ENCODE data around the gene RNFT2. TPM values are rescaled to one million over a fixed set of nuclear protein-coding genes. Genes with fewer than 3 reads are reported as not detected.

The RNFT2 gene
- total RNA-seq, 6 experiments from 2014 or later = 0.09 to 2.1 (median 0.75) TPM

DNA sequence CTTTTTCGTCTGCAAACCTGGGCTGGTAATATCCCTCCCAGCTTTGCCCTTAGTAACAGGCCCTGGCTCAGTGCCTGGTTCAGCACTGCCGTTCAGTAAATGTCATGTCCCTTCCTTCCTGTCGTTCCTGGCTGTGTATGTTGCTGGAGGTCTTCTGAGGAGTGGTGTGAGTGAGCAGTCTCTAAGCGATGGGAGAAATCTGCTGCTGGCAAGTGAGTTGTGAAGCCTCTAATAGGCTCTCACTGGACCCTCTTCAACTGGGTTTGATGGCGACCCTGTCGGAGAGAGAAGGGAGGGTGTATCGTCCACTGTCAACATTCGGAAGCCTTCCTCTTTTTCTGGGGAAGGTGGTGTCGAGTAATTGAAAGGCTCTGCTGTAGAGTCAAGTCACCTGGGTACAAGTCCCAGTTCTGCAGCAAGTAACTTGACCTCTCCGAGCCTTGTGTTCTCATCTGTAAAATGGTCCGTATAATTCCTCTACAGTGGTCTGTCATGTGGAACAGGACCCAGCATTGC, 80.3 kb downstream of the RNFT2 start:
- Histone ChIP-seq H3K9me3 (no peaks in the 10 kb centered on the region), H3K4me3 (peak overlapping the region in 2 of 3 donors; percentile 55 to 76), H3K4me1 (peaks cover 0 to 6% (median 2%) of the 10 kb centered on the region in 4 donors), H3K27me3 (no peaks in the 10 kb centered on the region), H3K36me3 (no peaks in the 10 kb centered on the region), H3K27ac (peak overlapping the region; percentile 55 to 90 (median 83))
- ATAC-seq = peak; percentile 30 to 54 (median 46)
- WGBS (ENCODE audit: insufficient coverage, low coverage, low lambda C conversion rate, missing lambda C conversion rate) = 17% methylated on average over 8 of the region's 11 CpGs
- TF ChIP-seq, protein P1, sequence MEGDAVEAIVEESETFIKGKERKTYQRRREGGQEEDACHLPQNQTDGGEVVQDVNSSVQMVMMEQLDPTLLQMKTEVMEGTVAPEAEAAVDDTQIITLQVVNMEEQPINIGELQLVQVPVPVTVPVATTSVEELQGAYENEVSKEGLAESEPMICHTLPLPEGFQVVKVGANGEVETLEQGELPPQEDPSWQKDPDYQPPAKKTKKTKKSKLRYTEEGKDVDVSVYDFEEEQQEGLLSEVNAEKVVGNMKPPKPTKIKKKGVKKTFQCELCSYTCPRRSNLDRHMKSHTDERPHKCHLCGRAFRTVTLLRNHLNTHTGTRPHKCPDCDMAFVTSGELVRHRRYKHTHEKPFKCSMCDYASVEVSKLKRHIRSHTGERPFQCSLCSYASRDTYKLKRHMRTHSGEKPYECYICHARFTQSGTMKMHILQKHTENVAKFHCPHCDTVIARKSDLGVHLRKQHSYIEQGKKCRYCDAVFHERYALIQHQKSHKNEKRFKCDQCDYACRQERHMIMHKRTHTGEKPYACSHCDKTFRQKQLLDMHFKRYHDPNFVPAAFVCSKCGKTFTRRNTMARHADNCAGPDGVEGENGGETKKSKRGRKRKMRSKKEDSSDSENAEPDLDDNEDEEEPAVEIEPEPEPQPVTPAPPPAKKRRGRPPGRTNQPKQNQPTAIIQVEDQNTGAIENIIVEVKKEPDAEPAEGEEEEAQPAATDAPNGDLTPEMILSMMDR (IDR thresholded peaks at IDR 0.05) = no peak
- no peak for TF ChIP-seq POLR2A (IDR thresholded peaks at IDR 0.05)
- intact Hi-C loops (cut with DNase I) = no loop called here
- peak in 2 of 3 donors; percentile 55 to 62 for DNase-seq

DNA sequence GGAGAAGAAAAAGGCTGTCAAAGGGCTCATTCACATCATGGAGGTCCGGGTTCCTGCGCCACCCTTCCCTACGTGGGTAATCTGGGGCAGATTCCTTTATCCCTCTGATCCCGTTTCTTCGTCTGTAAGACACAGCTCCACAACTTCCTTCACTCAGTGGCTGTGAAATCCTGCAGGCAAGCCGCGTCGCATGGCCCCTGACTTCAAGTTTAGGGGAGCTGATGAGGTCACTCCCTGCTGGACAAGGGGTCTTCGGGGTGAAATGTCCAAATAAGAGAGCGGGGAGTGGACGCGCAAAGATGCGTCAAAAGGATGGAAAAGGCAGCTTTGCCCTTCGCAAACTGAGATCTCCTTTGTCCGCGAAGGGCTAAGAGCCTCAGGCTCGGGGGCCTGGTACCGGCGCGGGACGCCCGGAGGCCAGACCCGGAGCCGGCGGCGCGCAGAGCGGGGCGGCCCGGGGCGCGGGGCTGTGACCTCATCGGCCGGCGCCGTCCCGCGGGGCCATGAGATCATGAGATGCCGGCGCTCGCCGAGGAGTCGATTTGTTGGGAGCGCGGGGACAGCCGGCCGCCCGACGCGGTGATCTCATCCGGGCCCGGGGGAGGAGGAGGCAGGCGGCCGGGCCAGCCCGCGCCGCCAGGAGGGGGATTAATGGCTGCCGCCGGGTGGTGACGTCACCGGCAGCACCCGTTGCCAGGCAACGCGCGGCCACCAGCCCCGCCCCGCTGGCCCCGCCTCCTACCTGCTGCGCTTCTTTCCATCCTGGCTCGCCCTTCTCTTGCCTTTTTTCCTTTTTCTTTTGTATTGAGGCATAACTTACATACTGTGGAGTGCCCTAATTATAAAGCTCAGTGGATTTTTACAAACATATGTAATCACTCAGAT, 81.1 kb downstream of the RNFT2 start:
- WGBS (ENCODE audit: insufficient coverage, low coverage, low lambda C conversion rate, missing lambda C conversion rate) = 3% methylated on average over 30 of the region's 70 CpGs
- peak; percentile 90 to 96 (median 92) for ATAC-seq
- peak overlapping the region; percentile 55 to 90 (median 83) for H3K27ac ChIP-seq
- intact Hi-C loops (cut with DNase I) = no loop called here
- no peaks in the 10 kb centered on the region for H3K36me3 ChIP-seq
- no peaks in the 10 kb centered on the region for H3K9me3 ChIP-seq
- peaks cover 0 to 6% (median 2%) of the 10 kb centered on the region in 4 donors for H3K4me1 ChIP-seq
- H3K27me3 ChIP-seq = no peaks in the 10 kb centered on the region
- H3K4me3 ChIP-seq = peak overlapping the region; percentile 55 to 76 (median 55)
- peak; percentile 88 to 92 (median 91) for DNase-seq
- TF ChIP-seq, protein P1 (IDR thresholded peaks at IDR 0.05) = no peak
- peak; percentile 55 for TF ChIP-seq POLR2A (IDR thresholded peaks at IDR 0.05)

DNA sequence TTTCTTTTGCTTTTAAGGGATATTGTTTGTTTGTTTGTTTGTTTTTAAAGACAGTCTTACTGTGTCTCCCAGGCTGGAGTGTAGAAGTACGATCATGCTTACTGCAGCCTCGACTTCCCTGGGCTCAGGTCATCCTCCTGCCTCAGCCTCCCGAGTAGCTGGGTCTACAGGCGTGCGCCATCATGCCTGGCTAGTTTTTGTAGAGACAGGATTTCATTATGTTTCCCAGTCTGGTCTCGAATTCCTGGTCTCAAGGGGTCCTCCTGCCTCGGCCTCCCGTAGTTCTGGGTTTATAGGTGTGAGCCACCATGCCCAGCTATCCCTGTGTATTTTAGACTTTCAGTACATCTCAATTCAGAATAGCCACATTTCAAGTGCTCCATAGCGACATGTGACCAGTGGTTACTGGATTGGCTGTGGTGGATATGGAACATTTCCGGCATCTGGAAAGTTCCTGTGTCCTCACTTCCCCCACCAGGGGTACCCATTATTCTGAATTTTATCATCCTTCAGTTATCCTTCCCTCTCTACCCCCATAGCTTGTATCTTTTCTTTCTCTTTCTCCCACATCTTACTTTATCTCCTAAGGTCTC, 82.0 kb downstream of the RNFT2 start:
- 85% methylated on average over 9 of the region's 10 CpGs for WGBS (ENCODE audit: insufficient coverage, low coverage, low lambda C conversion rate, missing lambda C conversion rate)
- intact Hi-C loops (cut with DNase I) = no loop called here
- no peak for DNase-seq

DNA sequence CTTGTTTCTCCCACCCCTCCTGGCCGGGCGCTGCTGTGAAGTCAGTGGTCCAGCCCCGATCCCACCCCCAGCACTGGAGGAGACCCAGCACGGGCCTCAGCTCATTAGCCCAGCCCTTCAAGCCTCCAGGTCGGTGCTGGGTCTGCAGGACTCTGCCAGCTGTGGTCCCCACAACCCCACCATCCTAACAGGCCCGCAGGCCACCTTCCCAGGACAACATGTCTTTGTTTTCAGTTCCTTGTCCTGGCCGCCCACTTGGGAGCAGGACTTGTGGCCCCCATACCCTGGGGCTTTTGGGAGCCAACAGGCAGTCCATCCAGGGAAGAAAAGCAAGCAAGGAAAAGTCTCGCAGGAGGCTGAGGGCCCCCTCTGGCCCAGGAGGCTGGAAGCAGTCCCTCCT, 83.2 kb downstream of the RNFT2 start:
- no peak overlapping the region for H3K4me3 ChIP-seq
- H3K27ac ChIP-seq = no peak overlapping the region
- WGBS (ENCODE audit: insufficient coverage, low coverage, low lambda C conversion rate, missing lambda C conversion rate) = 58% methylated on average over 4 of the region's 8 CpGs
- H3K36me3 ChIP-seq = no peaks in the 10 kb centered on the region
- TF ChIP-seq POLR2A (IDR thresholded peaks at IDR 0.05) = no peak
- TF ChIP-seq, protein P1 (IDR thresholded peaks at IDR 0.05) = no peak
- H3K27me3 ChIP-seq = no peaks in the 10 kb centered on the region
- no peak for DNase-seq
- intact Hi-C loops (cut with DNase I) = no loop called here
- no peaks in the 10 kb centered on the region for H3K9me3 ChIP-seq
- H3K4me1 ChIP-seq = peaks cover 0 to 6% (median 2%) of the 10 kb centered on the region in 4 donors
- ATAC-seq = no peak

More for the DNA sequence above, 82.0 kb downstream of the RNFT2 start:
- Histone ChIP-seq H3K4me1 (peaks cover 0 to 6% (median 2%) of the 10 kb centered on the region in 4 donors), H3K27me3 (no peaks in the 10 kb centered on the region), H3K9me3 (no peaks in the 10 kb centered on the region), H3K4me3 (no peak overlapping the region), H3K27ac (no peak overlapping the region), H3K36me3 (no peaks in the 10 kb centered on the region)
- TF ChIP-seq, protein P1 (IDR thresholded peaks at IDR 0.05) = no peak
- no peak for TF ChIP-seq POLR2A (IDR thresholded peaks at IDR 0.05)
- ATAC-seq = no peak
